IMR-90 (cell line): ENCODE data around the gene CEP55. TPM values are rescaled to one million over a fixed set of nuclear protein-coding genes. Genes with fewer than 3 reads are reported as not detected.

Experiments used
- ATAC-seq: fragments of 200-7000 bp; cut with Tn5 transposase; 2 replicates; pipeline ENCODE4 v1.9.1; 2020; ENCODE audit warnings: low read depth, mild to moderate bottlenecking, moderate library complexity
- BruUV-seq: library from RNA; stranded (reverse); fragments of 400-500 nt; replicated peaks from 2 replicates; lab custom pipeline; 2021; lab: Mats Ljungman, UMichigan
- CTCF ChIA-PET: fragments of 300-600 bp; formaldehyde crosslinking; extraction: SDS; loops from one replicate; lab custom pipeline; 2021; ENCODE audit warnings: antibody characterized with exemption; lab: Yijun Ruan, JAX
- POLR2A ChIA-PET: fragments of 300-600 bp; sonication (Branson Sonifier 250); formaldehyde crosslinking; loops from one replicate; lab custom pipeline; 2022; ENCODE audit warnings: antibody characterized with exemption; ENCODE audit not compliant: unreplicated experiment; lab: Charles Lee
- DNase-seq: peaks from one replicate; pipeline ENCODE4 v3.0.0; 2013
- H2AFZ ChIP-seq: replicated peaks from 2 replicates; pipeline ENCODE3; 2013; ENCODE audit warnings: low read length, mild to moderate bottlenecking; ENCODE audit not compliant: poor library complexity
- H2AK5ac ChIP-seq: 2 replicates; pipeline ENCODE4 v1.6.1; 2013; ENCODE audit warnings: low read depth, low read length, inconsistent platforms
- H2AK9ac ChIP-seq: replicated peaks from 2 replicates; pipeline ENCODE3; 2013; ENCODE audit warnings: mild to moderate bottlenecking, low read depth, low read length, moderate library complexity; ENCODE audit not compliant: poor library complexity
- H2BK120ac ChIP-seq: 2 replicates; pipeline ENCODE4 v1.6.1; 2013; ENCODE audit warnings: low read depth, low read length, inconsistent platforms
- H2BK15ac ChIP-seq: 3 replicates; pipeline ENCODE4 v1.6.1; 2013; ENCODE audit warnings: low read depth, low read length, inconsistent platforms
- H2BK20ac ChIP-seq: 2 replicates; pipeline ENCODE4 v1.6.1; 2013; ENCODE audit warnings: low read depth, mild to moderate bottlenecking, inconsistent platforms, low read length, moderate library complexity
- H2BK5ac ChIP-seq: 2 replicates; pipeline ENCODE4 v1.6.1; 2013; ENCODE audit warnings: mild to moderate bottlenecking, low read depth, low read length, inconsistent platforms; ENCODE audit not compliant: poor library complexity, severe bottlenecking
- H3K14ac ChIP-seq: replicated peaks from 2 replicates; pipeline ENCODE4 v1.6.1; 2013; ENCODE audit warnings: low read depth, low read length, inconsistent platforms
- H3K18ac ChIP-seq: 2 replicates; pipeline ENCODE4 v1.6.1; 2013; ENCODE audit warnings: low read depth, low read length, control low read depth
- H3K23ac ChIP-seq: 2 replicates; pipeline ENCODE4 v1.6.1; 2013; ENCODE audit warnings: low read depth, low read length, inconsistent platforms
- H3K27ac ChIP-seq: 2 replicates; pipeline ENCODE4 v1.5.1; 2013; ENCODE audit warnings: mild to moderate bottlenecking, control low read depth, low read length; ENCODE audit not compliant: insufficient read depth
- H3K27me3 ChIP-seq: 2 replicates; pipeline ENCODE4 v1.6.1; 2013; ENCODE audit warnings: low read length; ENCODE audit not compliant: control insufficient read depth, insufficient read depth
- H3K36me3 ChIP-seq: 2 replicates; pipeline ENCODE4 v1.6.1; 2013; ENCODE audit warnings: low read length, mixed read lengths; ENCODE audit not compliant: control insufficient read depth, insufficient read depth
- H3K4ac ChIP-seq: 2 replicates; pipeline ENCODE4 v1.6.1; 2013; ENCODE audit warnings: low read depth, low read length, inconsistent platforms
- H3K4me1 ChIP-seq: 2 replicates; pipeline ENCODE4 v1.6.1; 2013; ENCODE audit warnings: low read length, mixed read lengths; ENCODE audit not compliant: control insufficient read depth, insufficient read depth
- H3K4me2 ChIP-seq: 2 replicates; pipeline ENCODE4 v1.6.1; 2013; ENCODE audit warnings: low read depth, mild to moderate bottlenecking, control low read depth, low read length, moderate library complexity
- H3K4me3 ChIP-seq: 2 replicates; pipeline ENCODE4 v1.5.1; 2013; ENCODE audit warnings: low read depth, mild to moderate bottlenecking, control low read depth, low read length, moderate library complexity; ENCODE audit not compliant: insufficient read depth
- H3K56ac ChIP-seq: 2 replicates; pipeline ENCODE4 v1.6.1; 2013; ENCODE audit warnings: low read length, inconsistent platforms; ENCODE audit not compliant: insufficient read depth; ENCODE audit errors: extremely low read depth
- H3K79me1 ChIP-seq, 2 experiments: 2 replicates each; pipeline ENCODE4 v1.6.1; 2013; ENCODE audit warnings: low read length in 2 of 2, inconsistent platforms in 1 of 2, low read depth in 1 of 2
- H3K9ac ChIP-seq: 2 replicates; pipeline ENCODE4 v1.6.1; 2013; ENCODE audit warnings: low read depth, low read length, control low read depth
- H3K9me1 ChIP-seq: 2 replicates; pipeline ENCODE4 v1.6.1; 2013; ENCODE audit warnings: low read length, inconsistent platforms; ENCODE audit not compliant: insufficient read depth
- H3K9me3 ChIP-seq: 2 replicates; pipeline ENCODE4 v1.6.1; 2013; ENCODE audit warnings: low read length; ENCODE audit not compliant: control insufficient read depth, insufficient read depth
- H4K20me1 ChIP-seq: 2 replicates; pipeline ENCODE4 v1.6.1; 2013; ENCODE audit warnings: low read length, inconsistent platforms; ENCODE audit not compliant: insufficient read depth
- H4K5ac ChIP-seq: 2 replicates; pipeline ENCODE4 v1.6.1; 2013; ENCODE audit warnings: mild to moderate bottlenecking, low read depth, low read length, control low read depth
- H4K8ac ChIP-seq, 2 experiments: 2 replicates each; pipeline ENCODE4 v1.6.1; 2013; ENCODE audit warnings: low read depth in 2 of 2, low read length in 2 of 2, control low read depth in 1 of 2, inconsistent platforms in 1 of 2
- H4K91ac ChIP-seq: 2 replicates; pipeline ENCODE4 v1.6.1; 2013; ENCODE audit warnings: low read depth, low read length, inconsistent platforms; ENCODE audit not compliant: insufficient read depth
- BHLHE40 ChIP-seq: fragments of 150-350 bp; IDR thresholded peaks from 2 replicates; pipeline ENCODE4 v1.6.1; 2016; ENCODE audit warnings: mild to moderate bottlenecking, low read depth, low read length
- MAFK ChIP-seq: IDR thresholded peaks from 2 replicates; pipeline ENCODE4 v1.6.1; 2012; ENCODE audit warnings: low read depth, low read length, improper control_type of control experiment
- MAZ ChIP-seq: IDR thresholded peaks from 2 replicates; pipeline ENCODE4 v1.6.1; 2012; ENCODE audit warnings: low read depth, mild to moderate bottlenecking, low read length, improper control_type of control experiment, moderate library complexity, borderline replicate concordance
- NFE2L2 ChIP-seq: fragments of 150-350 bp; IDR thresholded peaks from 2 replicates; pipeline ENCODE4 v1.6.1; 2016; ENCODE audit warnings: low read depth, mild to moderate bottlenecking, low read length
- RCOR1 ChIP-seq: IDR thresholded peaks from 2 replicates; pipeline ENCODE4 v1.6.1; 2012; ENCODE audit warnings: mild to moderate bottlenecking, low read length, improper control_type of control experiment; ENCODE audit not compliant: insufficient replicate concordance
- SMC3 ChIP-seq: fragments of 150-350 bp; IDR thresholded peaks from 2 replicates; pipeline ENCODE4 v1.6.1; 2016; ENCODE audit warnings: low read depth, mild to moderate bottlenecking, antibody characterized with exemption, low read length, moderate library complexity
- WGBS, 2 experiments: methylation state at CpG; one replicate each; pipeline versions ENCODE4 v1.1.5 to v1.1.7; 2013; ENCODE audit warnings: missing lambda C conversion rate in 2 of 2; ENCODE audit not compliant: insufficient read length in 1 of 2; ENCODE audit errors: extremely low coverage in 2 of 2; 5-methylcytosine and 5-hydroxymethylcytosine counted together
- dilution Hi-C: fragments of 300-500 bp; cut with HindIII; formaldehyde crosslinking; loops from one replicate; pipeline ENCODE4 v1.14.3; 2018; ENCODE audit warnings: low sequenced_read_pairs; ENCODE audit not compliant: unreplicated experiment
- in situ Hi-C: fragments of 300-500 bp; cut with MboI; formaldehyde crosslinking; loops from 3 replicates; pipeline ENCODE4 v1.14.3; 2019; ENCODE audit warnings: low sequenced_read_pairs, inconsistent platforms, mixed read lengths
- intact Hi-C: fragments of 100-400 bp; cut with micrococcal nuclease; formaldehyde crosslinking; loops from 2 replicates; pipeline ENCODE4 v1.10.0; 2022
- polyA plus RNA-seq, 3 experiments: library from polyadenylated mRNA; depleted of rRNA; stranded (reverse); fragments of >200 nt; gene quantifications; 2 replicates each; pipeline ENCODE4 v1.2.3, GENCODE V29; 2012; ENCODE audit warnings: low replicate concordance in 1 of 3
- total RNA-seq: library from RNA; depleted of rRNA; stranded (reverse); fragments of >200 nt; gene quantifications from 2 replicates; pipeline ENCODE4 v1.2.3, GENCODE V29; 2012

Gene CEP55
- total and polyA plus RNA-seq, 2 of the 4 experiments (the other 2 are of a cell fraction): 15.7 to 23.5 TPM

DNA sequence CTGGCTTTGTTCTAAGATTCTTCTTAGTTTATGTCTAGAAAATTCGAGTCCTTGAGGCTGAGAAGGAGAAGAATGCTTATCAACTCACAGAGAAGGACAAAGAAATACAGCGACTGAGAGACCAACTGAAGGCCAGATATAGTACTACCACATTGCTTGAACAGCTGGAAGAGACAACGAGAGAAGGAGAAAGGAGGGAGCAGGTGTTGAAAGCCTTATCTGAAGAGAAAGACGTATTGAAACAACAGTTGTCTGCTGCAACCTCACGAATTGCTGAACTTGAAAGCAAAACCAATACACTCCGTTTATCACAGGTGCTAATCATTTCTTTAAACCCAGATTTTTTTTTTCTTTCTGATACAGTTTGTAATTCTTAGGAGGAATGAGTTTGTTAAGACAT is 6.7 kb downstream of the CEP55 start:
- DNase-seq (no peak), ATAC-seq (no peak; the same call in 1 of the 2 replicates)
- Histone ChIP-seq H3K27me3 (no peaks in the 10 kb centered on the region), H3K36me3 (no peaks in the 10 kb centered on the region), H2BK20ac (no peak overlapping the region), H3K79me1 (peaks cover 20 to 21% of the 10 kb centered on the region in 2 experiments), H3K4ac (no peak overlapping the region), H3K4me1 (peaks cover 3% of the 10 kb centered on the region; the same call in 1 of the 2 replicates), H2AFZ (peak overlapping the region; percentile 45), H4K8ac (peak overlapping the region; percentile 49 to 51; a peak in 3 of 4 replicates), H2BK15ac (no peak overlapping the region), H2BK120ac (no peak overlapping the region; the same call in 1 of the 2 replicates), H3K9me3 (no peaks in the 10 kb centered on the region), H2AK5ac (no peak overlapping the region), H3K4me3 (no peak overlapping the region), H2AK9ac (no peak overlapping the region), H3K9ac (no peak overlapping the region), H4K5ac (peak overlapping the region; percentile 90), H4K91ac (no peak overlapping the region), H3K14ac (peak overlapping the region; percentile 22), H3K27ac (no peak overlapping the region; the same call in 1 of the 2 replicates), H3K23ac (peak overlapping the region; percentile 70; the same call in 1 of the 2 replicates), H3K9me1 (no peaks in the 10 kb centered on the region; the same call in 1 of the 2 replicates), H2BK5ac (no peak overlapping the region), H3K56ac (no peak overlapping the region), H3K4me2 (peak overlapping the region; percentile 89), H4K20me1 (no peaks in the 10 kb centered on the region), H3K18ac (peak overlapping the region; percentile 29; the same call in 1 of the 2 replicates)
- no TSS peak for BruUV-seq
- dilution Hi-C loops: no loop called here
- no peak for TF ChIP-seq BHLHE40
- TF ChIP-seq RCOR1: no peak
- no peak for TF ChIP-seq SMC3
- no peak for TF ChIP-seq MAFK
- TF ChIP-seq MAZ: no peak
- no peak for TF ChIP-seq NFE2L2
- intact Hi-C loops: no loop called here
- ChIA-PET CTCF (interaction anchor here (0.6 to 1.7 kb wide), 3 partner anchors 9 to 419 kb away, joined by 3 to 4 read pairs (median 4); no protein-coding TSS in a partner anchor), POLR2A (interaction anchor here (0.6 kb wide), 1 partner anchor 80 kb away, joined by 4 read pairs; no protein-coding TSS in a partner anchor)
- in situ Hi-C loops: loop anchor here (25.0 kb wide), 1 partner anchor 616 kb away; no protein-coding TSS in a partner anchor
- no CpG with 5 or more reads among the region's 6 CpGs for WGBS, 2 experiments
